Fibroblast of peridontal ligament (primary cell): ENCODE measurements around the gene RUNDC3A.
"Not testable (repeated sequence)": the region's sequence is repeated elsewhere in the genome, so short reads cannot be mapped to it uniquely, and the experiment has no call there.

Source experiments
- DNase-seq: peaks from one replicate; pipeline ENCODE4 v3.0.0-alpha.2; 2010; ENCODE audit errors: extremely low read depth

RUNDC3A gene

DNA sequence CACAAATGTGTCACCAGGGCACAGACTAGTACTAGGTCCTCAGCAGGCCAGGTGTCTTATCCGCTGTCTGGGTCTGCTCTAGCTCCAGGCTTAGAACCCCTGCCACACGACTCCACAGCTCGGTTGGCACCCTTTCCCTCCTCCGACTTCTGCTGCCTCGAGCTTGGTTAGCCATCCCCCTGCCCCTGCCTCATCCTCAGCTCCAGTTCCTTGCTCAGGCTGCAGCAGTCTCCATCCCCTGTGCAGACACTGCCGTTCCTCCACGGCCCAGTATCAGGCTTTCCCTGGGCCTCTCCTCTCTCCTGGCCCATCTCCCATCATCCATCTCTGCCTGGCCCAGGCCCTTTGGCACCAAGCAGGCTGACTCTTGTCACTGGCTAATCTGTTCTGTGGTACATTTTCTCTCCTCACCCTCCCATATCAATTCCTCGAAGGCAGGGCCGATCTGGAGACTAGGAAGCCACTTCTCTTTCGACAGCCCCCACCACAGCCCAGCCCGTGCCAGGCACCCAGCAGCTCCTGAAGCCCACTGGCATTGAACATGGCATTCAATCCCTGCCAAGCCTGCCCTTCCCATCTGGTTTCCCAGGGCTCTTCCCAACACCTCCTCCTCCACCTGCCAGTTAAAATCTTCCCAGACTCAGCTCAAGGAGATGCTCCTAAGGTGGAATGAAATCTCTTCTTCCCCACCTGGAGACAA is 35.3 kb downstream of the RUNDC3A start:
- no peak for DNase-seq

- DNase-seq = peak; percentile 99
Measured at GRCh38 chr17:44344939-44345453, 36.6 kb downstream of the RUNDC3A start, which contains the start of gene GRN. Gene GRN (plus strand): TSS chr17:44345302. CDS start chr17:44349165, 3,863 bp downstream.

- DNase-seq = peak; percentile 62
Measured at GRCh38 chr17:44345454-44346026, 37.1 kb downstream of the RUNDC3A start.

- DNase-seq = no peak
Measured at GRCh38 chr17:44346064-44346844, 37.9 kb downstream of the RUNDC3A start.

GRCh38 chr17:44347206-44348055 is 39.0 kb downstream of the RUNDC3A start:
- not testable (repeated sequence) for DNase-seq

GRCh38 chr17:44348234-44348987 is 40.0 kb downstream of the RUNDC3A start:
- peak; percentile 44 for DNase-seq

DNA sequence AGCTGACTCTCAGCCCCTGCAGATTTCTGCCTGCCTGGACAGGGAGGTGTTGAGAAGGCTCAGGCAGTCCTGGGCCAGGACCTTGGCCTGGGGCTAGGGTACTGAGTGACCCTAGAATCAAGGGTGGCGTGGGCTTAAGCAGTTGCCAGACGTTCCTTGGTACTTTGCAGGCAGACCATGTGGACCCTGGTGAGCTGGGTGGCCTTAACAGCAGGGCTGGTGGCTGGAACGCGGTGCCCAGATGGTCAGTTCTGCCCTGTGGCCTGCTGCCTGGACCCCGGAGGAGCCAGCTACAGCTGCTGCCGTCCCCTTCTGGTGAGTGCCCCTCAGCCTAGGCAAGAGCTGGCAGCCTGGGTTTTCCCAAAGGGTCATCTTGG is 40.6 kb downstream of the RUNDC3A start:
- no peak for DNase-seq

DNA sequence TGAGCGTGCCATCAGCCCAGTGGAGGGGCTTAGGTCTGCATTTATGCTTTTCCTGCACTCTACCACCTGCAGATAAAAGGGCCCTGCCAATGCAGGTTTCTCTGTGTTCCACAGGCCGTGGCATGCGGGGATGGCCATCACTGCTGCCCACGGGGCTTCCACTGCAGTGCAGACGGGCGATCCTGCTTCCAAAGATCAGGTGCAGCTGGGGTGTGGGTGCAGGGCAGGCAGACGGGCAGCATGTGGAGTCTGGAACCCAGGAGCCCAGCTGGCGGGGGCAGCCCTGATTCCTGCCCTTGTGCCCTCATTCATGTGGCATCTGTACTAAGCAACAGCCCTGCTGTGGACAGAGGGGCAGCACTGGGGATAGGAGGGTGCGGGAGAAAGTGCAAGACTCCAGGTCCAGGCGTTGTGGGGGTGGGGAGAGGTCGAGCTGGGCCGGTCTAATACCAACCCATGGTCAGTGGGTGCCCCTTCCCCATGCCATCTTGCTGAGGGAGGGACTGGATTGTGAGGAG is 41.2 kb downstream of the RUNDC3A start:
- no peak for DNase-seq

- DNase-seq = peak; percentile 35
Measured at GRCh38 chr17:44350733-44351226, 42.4 kb downstream of the RUNDC3A start.

- DNase-seq = no peak
Measured at GRCh38 chr17:44351464-44351863, 43.1 kb downstream of the RUNDC3A start.

GRCh38 chr17:44351961-44352827 is 43.8 kb downstream of the RUNDC3A start:
- DNase-seq = no peak

GRCh38 chr17:44352828-44353671 is 44.6 kb downstream of the RUNDC3A start:
- no peak for DNase-seq

- DNase-seq = no peak
Measured at GRCh38 chr17:44353672-44354331, 45.4 kb downstream of the RUNDC3A start.

GRCh38 chr17:44354582-44355561 is 46.5 kb downstream of the RUNDC3A start:
- no peak for DNase-seq

- DNase-seq = no peak
Measured at GRCh38 chr17:44355642-44356099, 47.3 kb downstream of the RUNDC3A start.

- no peak for DNase-seq
Measured at GRCh38 chr17:44356241-44356640, 47.8 kb downstream of the RUNDC3A start.

DNA sequence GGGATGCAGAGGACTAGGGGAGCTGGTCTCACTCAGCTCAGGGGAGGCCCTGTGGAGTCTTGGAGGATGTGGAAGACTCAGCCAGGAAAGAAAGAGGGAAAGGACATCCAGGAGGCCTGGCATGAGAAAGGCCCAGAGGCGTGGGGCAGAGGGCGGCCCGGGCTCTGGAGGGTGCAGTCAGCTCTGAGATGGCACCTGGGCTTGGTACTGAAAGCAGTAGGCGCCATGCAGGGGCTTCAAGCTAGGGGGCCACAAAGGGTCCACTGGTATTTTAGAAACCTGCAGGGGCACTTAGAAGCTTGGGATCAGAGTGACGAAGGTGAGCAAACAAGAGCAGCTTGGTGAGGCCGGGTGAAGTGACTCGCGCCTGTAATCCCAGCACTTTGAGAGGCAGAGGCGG is 49.7 kb downstream of the RUNDC3A start:
- DNase-seq = no peak
